NB4 (cell line): Measurements from ENCODE around the gene ALKBH6.

Source experiments
- CTCF ChIP-seq: IDR thresholded peaks from one replicate; pipeline ENCODE4 v1.5.1; 2012; ENCODE audit warnings: low read depth, low read length
- MAX ChIP-seq: IDR thresholded peaks from 2 replicates; pipeline ENCODE4 v1.6.1; 2011; ENCODE audit warnings: low read depth, low read length
- MYC ChIP-seq: IDR thresholded peaks from 2 replicates; pipeline ENCODE4 v1.6.1; 2011; ENCODE audit warnings: low read depth, low read length
- POLR2A ChIP-seq: IDR thresholded peaks from 2 replicates; pipeline ENCODE4 v1.6.1; 2011; ENCODE audit warnings: mild to moderate bottlenecking; ENCODE audit not compliant: insufficient read length; ENCODE audit errors: extremely low read depth

GRCh38 chr19:35992907-35993765 lies 20.9 kb downstream of the ALKBH6 start:
- TF ChIP-seq CTCF (no peak), POLR2A (no peak), MAX (no peak), MYC (no peak)
